Embryonic facial prominence (tissue), 1 donor: ENCODE results near the gene CA10.

Experiments used
- DNase-seq: peaks from one replicate; pipeline ENCODE4 v3.0.0-alpha.2; 2016; ENCODE audit errors: extremely low spot score

Gene CA10

DNA sequence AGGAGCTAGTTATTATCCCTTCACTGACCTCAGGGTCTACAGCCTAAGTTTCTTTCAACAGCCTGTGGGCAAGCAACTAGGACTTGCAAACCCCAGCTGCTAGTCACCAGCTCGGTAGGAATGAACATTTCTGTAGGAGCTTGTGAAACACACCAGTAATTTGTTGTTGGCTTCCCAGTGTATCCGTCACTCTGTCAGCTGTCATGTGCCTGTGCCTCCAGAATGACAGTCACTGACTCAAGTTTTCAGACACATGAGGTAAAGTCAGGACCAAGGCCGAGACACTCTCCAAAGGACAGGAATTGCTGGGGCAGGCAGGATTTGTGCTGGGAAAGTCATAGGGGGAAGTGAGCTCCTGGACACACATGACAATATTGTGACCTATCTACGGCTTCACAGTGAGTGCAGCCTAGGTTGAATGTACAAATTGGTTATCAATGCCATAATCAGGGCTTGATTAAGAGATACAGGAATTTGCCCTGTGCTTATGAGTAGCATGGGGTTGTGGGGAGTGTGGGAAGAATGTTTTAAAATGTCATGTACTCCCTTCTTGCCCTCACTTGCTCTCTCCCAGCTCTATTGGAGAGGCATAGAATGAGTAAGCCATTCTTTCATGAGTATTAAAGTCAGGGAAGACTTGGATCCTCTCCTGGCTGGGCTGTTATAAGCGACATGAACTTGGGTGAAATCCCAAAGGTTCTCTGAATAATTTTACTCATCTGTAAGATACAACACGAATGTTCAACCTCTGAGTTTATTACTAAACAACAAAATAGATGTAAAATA lies 506.8 kb downstream of the CA10 start:
- DNase-seq = no peak

DNA sequence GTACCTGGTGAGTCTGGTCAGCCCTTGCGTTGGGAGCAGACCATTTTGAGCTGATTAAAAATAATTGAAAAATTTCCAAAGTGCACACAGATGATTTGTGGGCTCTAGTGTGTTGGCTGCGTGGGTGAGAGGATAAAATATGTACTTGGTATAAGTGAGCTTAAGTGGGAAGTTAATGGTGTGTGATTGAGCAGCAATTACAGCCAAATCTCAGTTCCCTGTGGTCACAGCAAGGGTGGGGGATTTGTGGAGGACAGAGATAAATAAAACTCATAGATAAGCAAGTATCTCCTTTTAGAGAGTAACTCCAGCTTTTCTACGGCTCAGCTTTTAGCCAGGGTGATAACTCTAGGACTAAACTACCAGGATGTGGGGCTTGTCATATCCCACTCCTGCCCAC lies 507.7 kb downstream of the CA10 start:
- DNase-seq = no peak

DNA sequence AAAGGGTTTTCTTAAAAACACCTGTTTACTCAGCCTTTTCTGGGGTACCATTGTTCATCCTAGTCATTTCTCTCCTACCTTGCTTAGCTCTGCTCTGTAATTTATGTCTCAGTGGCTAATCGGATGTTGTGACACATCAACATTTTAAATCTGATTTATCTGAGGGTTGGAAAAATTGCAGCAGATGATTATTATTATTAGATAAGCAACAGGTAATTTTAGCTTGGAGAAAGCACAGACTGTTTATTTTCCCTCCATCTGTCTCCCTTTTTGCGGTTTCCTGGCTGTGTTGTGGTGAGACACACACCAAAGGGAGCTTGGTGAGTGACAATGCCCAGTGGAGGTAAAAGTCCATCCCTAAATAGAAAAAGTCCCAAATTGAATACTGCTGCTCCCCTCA lies 508.3 kb downstream of the CA10 start:
- DNase-seq = no peak

DNA sequence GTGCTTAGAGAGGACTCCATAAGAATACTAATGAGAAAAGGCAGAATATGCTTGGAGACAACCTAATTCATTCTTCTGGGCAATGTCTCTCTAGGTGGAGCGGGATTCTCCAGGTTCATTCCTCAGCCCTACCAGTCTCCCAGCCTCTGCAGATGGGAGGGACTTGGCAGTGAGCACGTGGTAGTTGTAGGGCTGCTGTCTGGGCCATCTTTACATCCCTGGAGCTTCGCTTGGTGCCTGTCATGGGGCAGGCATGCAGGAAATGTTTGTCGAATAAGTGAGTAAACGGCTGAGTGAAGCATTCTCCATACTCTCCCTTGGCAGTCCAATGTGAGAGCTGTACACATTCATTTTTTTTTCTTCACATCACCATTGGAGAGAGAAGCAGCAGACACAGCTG lies 510.7 kb downstream of the CA10 start:
- no peak for DNase-seq

DNA sequence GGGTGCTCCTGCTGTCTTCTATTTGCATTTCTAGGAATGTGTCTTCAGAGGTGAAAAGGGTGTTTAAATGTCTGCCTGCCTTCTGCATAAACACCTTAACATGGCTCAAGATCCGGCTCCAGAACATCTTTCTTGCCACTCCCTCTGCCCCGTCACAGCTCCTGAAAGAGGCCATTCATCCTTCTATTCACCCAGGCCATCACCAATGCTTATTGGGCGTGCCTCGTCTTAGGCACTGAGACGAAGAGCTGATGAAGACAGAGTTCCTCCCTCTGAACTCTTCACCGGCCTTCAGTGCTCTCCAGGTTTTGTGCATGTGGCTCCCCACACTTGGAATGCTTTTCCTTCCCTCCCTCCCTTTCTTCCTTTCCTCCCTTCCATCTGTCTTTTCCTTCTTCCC lies 511.4 kb downstream of the CA10 start:
- DNase-seq = no peak

DNA sequence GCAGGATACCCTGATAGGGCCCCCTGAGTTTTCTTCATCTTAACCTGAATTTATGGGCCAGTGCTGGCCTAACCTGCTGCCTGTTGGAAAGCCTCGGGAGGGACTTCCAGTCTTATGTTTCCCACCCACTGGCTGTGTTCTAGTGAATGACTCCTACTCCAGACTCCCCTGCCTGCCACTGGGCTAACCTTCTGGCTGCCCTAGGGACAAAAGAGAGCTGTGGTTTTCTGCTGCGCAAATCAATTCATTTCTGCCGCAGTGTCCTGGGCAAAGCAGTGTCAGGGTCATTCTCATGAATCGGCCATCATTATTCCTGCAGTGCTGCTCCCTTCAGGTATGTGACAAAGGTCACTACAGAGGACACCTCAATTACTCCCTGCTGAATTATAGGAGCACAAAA lies 512.0 kb downstream of the CA10 start:
- no peak for DNase-seq

DNA sequence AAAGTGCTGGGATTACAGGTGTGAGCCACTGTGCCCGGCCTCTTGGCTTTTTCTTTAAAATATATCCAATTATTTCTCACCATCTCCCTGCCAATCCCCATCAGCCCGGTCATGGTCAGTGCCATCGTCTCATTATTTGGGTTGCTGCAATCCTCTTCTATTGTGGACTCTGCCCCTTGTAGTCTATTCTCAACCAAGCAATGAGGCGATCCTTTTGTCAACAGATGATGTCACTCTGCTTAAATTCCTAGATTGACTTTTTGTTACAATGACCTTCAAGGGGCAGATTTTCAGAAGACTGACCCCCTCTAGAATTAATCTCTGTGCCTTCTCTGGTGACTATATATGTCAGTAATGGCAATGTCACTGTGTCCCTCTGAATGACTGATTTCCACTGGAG lies 513.5 kb downstream of the CA10 start:
- no peak for DNase-seq

DNA sequence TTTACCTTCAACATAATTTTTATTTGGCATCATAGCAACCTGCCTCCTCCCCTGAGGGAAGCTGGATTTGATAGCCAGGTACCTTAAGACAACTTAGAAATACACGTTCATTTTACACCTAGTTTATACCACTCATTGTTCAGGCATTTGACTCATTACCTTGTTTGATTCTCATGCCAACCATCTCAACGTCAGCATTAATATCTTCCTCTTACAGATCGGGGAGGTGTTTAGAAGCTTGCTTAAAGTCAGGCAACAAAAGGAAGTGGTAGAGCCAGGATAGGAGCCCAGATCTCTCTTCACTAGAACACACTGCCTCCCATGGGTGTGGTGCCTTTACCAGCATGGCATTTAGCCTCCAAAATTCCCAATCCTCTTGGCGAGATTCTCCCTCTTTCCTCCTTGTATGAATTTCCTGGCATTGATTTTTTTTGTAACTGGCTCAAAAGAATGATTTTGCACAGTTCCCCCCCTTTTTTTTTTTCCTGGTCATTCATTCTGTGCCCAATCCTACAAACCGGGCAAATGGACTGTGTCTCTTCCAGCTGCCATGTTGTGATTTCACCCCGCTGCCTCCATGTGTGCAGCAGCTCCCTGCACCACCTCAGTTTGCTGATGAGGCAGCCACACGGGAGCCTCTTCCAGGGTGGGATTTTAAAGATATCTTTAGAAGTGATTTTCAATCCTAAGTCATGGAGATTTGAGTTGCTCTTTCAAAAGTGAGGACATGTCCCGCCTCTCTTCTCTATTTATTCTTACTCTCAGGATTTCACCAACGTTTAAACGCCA lies 514.6 kb downstream of the CA10 start:
- DNase-seq = no peak

DNA sequence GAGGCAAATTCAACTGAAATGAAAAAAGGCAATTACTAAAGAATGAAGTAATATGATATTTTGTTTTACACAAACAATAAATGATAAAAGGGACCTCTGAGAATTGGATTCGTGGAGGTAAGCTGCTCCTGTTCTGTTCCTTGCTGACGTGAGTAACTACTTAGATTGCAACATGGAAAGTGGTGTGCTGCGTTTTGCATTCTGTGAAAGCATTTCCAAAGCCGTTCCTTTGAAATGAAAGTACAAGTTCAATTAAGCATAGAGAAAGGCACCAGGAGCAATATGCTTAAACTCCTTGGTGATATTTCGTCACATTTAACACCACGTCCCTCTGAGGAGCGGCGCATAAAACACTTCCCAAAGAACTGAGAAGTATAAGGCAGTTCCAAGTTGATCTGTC lies 516.5 kb downstream of the CA10 start:
- DNase-seq = no peak

DNA sequence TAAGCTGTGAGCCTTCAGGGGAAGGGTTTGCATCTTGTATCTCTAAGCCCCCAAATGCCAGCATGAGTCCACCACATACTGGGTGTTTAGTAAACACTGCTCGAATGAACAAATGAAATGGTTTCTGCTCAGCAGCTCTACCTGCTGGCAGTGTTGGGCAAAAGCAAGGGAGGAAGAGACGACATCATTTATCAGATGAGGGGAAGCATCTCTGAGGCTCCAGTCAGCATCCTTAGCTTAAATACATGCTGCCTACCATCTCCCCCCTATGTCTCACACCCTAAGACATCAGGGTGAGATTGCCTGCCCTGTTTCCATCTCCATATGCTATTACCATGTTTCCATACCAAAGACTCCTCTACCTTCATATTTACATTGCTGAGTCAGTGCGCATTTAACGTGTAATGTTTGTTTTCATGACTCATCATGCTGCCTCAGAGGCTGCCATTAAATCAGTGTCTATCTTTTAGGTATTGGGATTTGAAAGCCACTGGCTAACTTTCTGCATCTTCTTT lies 518.3 kb downstream of the CA10 start:
- DNase-seq = no peak

DNA sequence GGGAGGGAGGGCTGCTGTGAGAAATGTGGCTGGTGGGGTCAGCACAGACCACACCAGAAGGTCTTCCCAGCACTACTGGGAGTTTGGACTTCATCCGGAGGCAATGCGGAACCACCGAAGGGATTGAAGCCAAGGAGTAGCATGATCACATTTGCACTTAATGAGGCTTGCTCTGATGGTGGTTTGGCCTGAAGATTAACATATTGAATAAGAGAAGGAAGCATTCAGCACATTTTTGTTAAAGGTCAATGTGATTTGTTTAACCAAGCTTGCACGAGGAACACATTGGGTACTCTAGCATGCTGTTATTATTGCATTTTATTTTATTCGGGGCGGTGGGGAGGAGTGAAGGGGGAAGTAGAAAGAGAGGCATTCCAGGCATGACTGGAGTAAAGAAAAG lies 519.5 kb downstream of the CA10 start:
- no peak for DNase-seq

DNA sequence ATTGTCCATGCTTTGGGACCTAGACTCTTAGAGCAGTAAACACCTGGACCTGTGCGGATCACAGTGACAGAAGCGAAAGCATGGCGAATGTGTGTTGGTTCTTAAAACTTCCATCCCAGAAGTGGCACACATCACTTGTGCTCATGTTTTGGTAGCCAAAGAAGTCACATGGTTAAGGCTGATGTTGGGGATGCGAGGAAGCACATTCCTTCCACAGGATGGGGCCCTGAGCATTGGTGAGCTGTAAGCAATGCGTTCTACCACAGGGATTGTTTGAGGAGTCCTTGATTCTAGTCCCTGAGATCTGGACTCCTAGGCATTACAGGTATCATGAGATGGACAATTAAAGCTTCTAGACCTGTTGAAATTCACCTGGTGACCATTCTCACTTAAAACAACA lies 522.2 kb downstream of the CA10 start:
- DNase-seq = no peak

DNA sequence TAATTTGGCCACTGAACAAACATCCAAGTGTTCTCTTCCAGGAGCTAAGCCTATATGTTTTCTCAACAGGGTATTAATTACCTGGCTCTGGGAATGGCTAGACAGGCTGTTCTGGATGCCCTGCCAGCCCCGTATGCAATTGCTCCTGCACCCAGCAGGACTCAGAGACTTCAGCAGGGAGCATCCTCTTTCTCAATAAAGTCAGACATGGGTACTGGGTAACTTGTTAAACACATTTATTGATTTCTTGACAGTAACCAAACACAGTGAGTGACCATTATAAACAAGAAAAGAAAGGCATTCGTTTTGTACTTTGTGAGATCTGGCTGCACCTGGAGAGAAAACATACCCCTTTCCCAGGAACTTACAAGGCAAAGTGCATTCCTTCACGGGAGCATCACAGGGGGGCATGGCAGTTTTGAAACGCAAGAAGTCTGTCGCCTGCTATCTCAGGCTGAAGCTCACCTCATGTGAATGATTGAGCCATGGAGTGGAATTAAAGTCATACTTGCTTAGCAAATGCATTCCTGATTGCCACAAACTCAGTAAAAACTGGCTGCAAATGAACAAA lies 528.3 kb downstream of the CA10 start:
- no peak for DNase-seq

DNA sequence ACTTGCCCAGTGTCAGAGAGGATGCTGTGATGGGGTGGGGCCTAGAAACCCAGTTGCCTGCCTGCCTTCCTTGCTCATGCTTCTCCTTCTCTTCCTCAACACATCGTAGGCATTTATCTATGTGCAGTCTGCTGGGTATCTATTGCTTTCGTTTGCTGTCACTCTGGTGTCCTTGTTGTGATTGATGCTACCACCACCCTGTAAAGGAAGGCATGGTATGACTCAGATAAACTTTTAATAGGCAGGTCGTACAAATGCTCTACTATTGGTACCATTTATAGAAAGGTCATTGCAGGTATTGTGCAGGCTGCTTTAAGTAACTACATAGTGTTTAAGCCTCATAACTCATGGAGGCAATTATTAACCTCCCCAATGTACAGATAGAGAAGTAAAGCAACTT lies 529.3 kb downstream of the CA10 start:
- DNase-seq = no peak

DNA sequence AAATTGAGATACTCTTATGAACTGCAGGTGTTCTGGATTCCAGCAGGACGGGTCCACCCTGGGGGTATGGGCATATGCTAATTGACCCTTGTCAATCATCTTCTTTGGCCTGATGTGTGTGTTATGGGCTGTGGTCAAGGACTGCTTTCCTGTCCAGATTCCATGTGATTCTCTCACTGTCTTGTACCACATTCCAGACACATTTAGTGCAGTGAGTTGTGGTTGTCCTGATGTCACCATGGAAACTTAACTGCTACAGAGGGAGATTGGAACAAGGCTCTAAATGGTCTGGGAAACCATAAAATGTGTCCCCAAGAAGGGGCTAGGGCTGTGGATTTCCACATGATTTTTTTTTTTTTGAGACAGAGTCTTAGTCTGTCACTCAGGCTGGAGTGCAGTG lies 530.7 kb downstream of the CA10 start:
- DNase-seq = no peak

DNA sequence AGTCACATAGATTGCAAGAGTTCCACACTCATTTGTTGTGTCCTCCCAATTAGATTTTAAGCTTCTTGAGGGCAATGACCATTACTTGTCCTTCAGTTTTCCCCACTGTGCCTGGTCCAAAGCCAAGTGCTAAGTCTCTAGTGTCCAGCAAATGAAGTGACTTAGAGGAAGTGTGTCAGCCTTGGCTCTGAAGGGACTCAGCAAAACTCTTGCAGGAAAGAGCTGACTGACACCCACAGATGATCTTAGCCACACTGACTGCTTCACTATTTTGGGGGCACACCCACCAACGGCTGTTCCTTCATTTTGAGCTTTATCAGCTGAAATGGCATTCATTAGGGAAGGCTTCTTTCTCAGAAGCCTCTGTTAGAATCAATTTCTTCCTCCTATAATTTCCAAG lies 540.0 kb downstream of the CA10 start:
- no peak for DNase-seq

DNA sequence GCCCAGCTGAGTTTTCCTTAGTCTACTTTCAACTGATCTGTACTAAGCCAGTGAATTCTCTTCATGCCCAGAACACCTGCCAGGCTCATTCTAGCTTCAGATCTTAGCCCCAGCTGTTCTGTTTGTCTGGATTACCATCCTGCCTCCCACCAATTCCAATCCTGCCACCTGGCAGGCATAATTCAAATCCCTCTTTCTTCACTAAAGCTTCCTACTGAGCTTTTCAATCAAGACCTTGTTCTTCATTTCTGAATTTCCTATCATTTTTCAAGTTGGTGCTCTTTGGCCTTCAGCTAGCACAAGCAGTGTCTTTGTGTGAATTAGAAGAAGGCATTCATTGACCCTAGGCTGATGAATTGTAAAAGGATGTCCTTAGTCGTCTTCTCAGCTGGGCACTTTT lies 540.5 kb downstream of the CA10 start:
- no peak for DNase-seq

DNA sequence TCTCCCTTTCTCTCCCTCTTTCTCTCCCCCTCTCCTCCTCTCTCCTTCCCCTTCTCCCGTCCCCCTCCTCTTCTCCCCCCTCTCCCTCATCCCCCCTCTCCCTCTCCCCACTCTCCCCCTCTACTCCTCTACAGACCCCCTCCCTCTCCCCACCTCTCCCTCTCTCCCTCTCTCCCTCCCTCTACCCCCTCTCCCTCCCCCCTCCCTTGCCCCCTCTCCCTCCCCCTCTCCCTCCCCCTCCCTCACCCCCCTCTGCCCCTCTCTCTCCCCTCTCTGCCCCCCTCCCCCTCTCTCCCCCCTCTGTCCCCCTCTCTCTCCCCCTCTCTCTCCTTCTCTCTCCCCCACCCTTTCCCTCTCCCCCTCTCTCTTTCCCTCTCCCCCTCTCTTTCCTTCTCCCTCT lies 545.3 kb downstream of the CA10 start:
- DNase-seq = no peak

DNA sequence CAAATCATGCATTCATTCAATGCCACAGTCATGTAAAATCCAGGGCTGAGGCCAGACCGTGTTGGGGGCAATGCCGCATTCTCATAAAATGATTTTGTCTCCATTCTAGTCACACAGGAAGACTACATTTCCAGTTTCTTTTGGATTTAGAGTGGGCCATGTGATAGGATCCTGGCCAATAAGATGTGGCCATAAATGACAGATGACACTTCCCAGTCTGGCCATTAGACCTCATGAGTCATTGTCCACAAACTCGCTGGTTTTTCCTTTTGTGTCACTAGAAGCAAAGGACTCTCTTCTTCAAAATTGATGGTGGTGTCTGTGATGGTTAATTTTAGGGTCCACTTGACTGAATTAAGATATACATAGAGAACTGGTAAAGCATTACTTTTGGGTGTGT lies 545.8 kb downstream of the CA10 start:
- DNase-seq = no peak

DNA sequence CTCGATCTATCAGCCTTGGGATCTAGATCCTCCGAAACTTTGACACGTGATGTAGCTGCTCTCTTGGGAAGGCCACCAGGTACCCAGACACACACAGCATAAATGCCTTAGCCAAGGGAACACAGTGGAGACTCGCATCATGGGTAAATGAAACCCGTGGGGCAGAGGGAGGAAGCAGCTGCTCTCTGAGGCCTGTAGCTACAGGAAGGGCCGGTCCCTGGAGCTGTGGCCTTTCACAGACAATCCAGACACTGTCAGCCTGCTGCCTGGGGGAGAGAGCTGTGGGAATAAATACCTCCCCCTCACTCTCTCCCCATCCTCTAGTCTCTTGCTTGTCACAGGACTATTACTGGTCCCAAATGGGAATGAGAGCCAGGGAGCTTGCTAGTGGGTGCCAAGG lies 546.9 kb downstream of the CA10 start:
- no peak for DNase-seq

DNA sequence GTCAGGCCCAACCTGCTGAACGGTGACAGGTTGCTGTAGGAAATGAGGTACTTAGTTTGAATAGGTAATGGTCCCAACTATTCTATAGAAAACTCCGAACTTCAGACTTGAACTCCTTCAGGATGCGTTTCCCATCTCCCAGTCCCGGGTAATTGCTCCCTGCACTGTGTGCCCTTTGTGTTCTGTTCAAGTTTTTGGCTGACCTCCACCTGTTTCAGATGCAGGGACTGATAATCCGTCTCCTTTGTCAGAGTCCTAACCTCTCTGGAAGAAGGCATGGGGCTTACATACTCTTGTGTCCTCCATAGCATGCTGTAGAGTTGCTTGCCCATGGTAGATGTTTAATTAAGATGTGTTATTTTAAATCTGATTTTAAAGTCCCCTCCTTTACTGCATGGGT lies 547.7 kb downstream of the CA10 start:
- DNase-seq = no peak

DNA sequence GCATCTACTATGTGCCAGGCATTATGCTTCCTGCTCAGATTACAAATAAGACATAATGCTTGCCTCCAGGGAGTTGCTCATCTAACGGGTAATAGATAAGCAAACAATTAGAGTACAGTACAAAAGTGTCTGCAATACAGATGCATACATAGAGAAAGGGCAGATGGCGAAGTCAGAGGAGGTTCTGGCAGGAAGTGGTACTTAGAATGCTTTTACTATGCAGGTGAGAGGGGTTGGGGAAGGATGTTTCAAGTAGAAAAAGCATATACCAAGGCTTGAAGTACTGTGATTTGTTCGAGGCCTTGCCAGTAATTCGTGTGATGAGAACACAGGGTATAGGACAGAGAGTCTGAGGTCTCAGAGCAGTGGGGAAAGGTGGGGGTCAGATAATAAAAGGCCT lies 548.4 kb downstream of the CA10 start:
- DNase-seq = no peak
